GM12878 (cell line): ENCODE measurements around the gene C5orf34. TPM values are rescaled to one million over a fixed set of nuclear protein-coding genes. Genes with fewer than 3 reads are reported as not detected.

Experiments
- E2F4 ChIP-seq: IDR thresholded peaks from 2 replicates; pipeline ENCODE4 v1.6.1; 2012; ENCODE audit warnings: low read depth, low read length, improper control_type of control experiment
- HDAC2 ChIP-seq: fragments of 200-600 bp; sonication (generic); IDR thresholded peaks from 2 replicates; pipeline ENCODE4 v1.6.1; 2017
- HDGF ChIP-seq: fragments of 450-650 bp; IDR thresholded peaks from 2 replicates; pipeline ENCODE4 v1.6.1; 2016; ENCODE audit warnings: antibody characterized with exemption
- IKZF1 ChIP-seq: fragments of 450-650 bp; conservative IDR thresholded peaks from 2 replicates; pipeline ENCODE4 v1.6.1; 2017; ENCODE audit warnings: antibody characterized with exemption, mild to moderate bottlenecking
- IKZF2 ChIP-seq, 2 experiments: fragments of 450-650 bp; IDR thresholded peaks; 2 replicates each; pipeline ENCODE4 v1.6.1; 2017; ENCODE audit warnings: mild to moderate bottlenecking in 2 of 2, moderate library complexity in 2 of 2
- JUND ChIP-seq: IDR thresholded peaks from 2 replicates; pipeline ENCODE4 v1.6.1; 2012; ENCODE audit warnings: low read depth, mild to moderate bottlenecking, low read length, improper control_type of control experiment, moderate library complexity
- KAT2A ChIP-seq: conservative IDR thresholded peaks from 2 replicates; pipeline ENCODE4 v1.6.1; 2011; ENCODE audit warnings: low read depth, low read length; ENCODE audit not compliant: control insufficient read depth
- KLF5 ChIP-seq: fragments of 450-650 bp; IDR thresholded peaks from 2 replicates; pipeline ENCODE4 v1.6.1; 2014; ENCODE audit warnings: mild to moderate bottlenecking; ENCODE audit not compliant: partially characterized antibody
- MTA3 ChIP-seq: IDR thresholded peaks from 2 replicates; pipeline ENCODE4 v1.6.1; 2012; ENCODE audit warnings: low read length, inconsistent platforms, borderline replicate concordance
- NBN ChIP-seq: fragments of 450-650 bp; IDR thresholded peaks from 2 replicates; pipeline ENCODE4 v1.6.1; 2016
- NFXL1 ChIP-seq: fragments of 450-650 bp; IDR thresholded peaks from 2 replicates; pipeline ENCODE4 v1.6.1; 2017; ENCODE audit warnings: antibody characterized with exemption, mild to moderate bottlenecking, borderline replicate concordance
- NR2C2 ChIP-seq: IDR thresholded peaks from 2 replicates; pipeline ENCODE4 v1.6.1; 2011; ENCODE audit warnings: borderline replicate concordance, low read depth; ENCODE audit not compliant: control insufficient read depth, insufficient read length
- NR2F1 ChIP-seq: fragments of 450-650 bp; conservative IDR thresholded peaks from 2 replicates; pipeline ENCODE4 v1.6.1; 2017; ENCODE audit warnings: mild to moderate bottlenecking
- PAX8 ChIP-seq: fragments of 450-650 bp; IDR thresholded peaks from 2 replicates; pipeline ENCODE4 v1.6.1; 2017; ENCODE audit warnings: mild to moderate bottlenecking, moderate library complexity
- POLR2AphosphoS5 ChIP-seq: IDR thresholded peaks from 2 replicates; pipeline ENCODE4 v1.6.1; 2011; ENCODE audit warnings: mild to moderate bottlenecking, low read length, inconsistent platforms
- RB1 ChIP-seq: fragments of 450-650 bp; formaldehyde crosslinking; IDR thresholded peaks from 2 replicates; pipeline ENCODE4 v1.6.1; 2017; ENCODE audit warnings: mild to moderate bottlenecking, borderline replicate concordance
- RCOR1 ChIP-seq: conservative IDR thresholded peaks from 2 replicates; pipeline ENCODE4 v1.6.1; 2012; ENCODE audit warnings: low read depth, low read length, improper control_type of control experiment
- REST ChIP-seq: IDR thresholded peaks from 2 replicates; pipeline ENCODE4 v1.6.1; 2012; ENCODE audit warnings: mild to moderate bottlenecking, low read depth, low read length
- RFX5 ChIP-seq: IDR thresholded peaks from 2 replicates; pipeline ENCODE4 v1.6.1; 2011; ENCODE audit warnings: low read depth, low read length, improper control_type of control experiment
- TAF1 ChIP-seq: IDR thresholded peaks from 2 replicates; pipeline ENCODE4 v1.6.1; 2011; ENCODE audit warnings: mild to moderate bottlenecking, low read depth, low read length, borderline replicate concordance
- TARDBP ChIP-seq: IDR thresholded peaks from 2 replicates; pipeline ENCODE4 v1.6.1; 2016; ENCODE audit warnings: borderline replicate concordance
- ZBTB4 ChIP-seq: fragments of 450-650 bp; formaldehyde crosslinking; IDR thresholded peaks from 2 replicates; pipeline ENCODE4 v1.4.0; 2022; ENCODE audit warnings: mild to moderate bottlenecking, moderate library complexity
- ZNF622 ChIP-seq: fragments of 450-650 bp; IDR thresholded peaks from 2 replicates; pipeline ENCODE4 v1.6.1; 2017; ENCODE audit warnings: mild to moderate bottlenecking, inconsistent platforms
- polyA plus RNA-seq, 11 experiments: library from polyadenylated mRNA; depleted of rRNA in 4 of 11; unstranded in 6 of 11; stranded (reverse) in 5 of 11; fragments of >200 nt; fragmentation: Nextera tagmentation in 4 of 11; fragmentation: Illumina TruSeq in 1 of 11; extraction: Ambion mirVana in 4 of 11; extraction: Trizol in 1 of 11; gene quantifications; 1 replicate in 1 of 11; 2 replicates in 10 of 11; pipeline versions ENCODE4 v1.2.1 to v1.2.3, GENCODE V29; 2011 to 2016; ENCODE audit warnings: inconsistent platforms in 2 of 11, missing spikeins in 2 of 11, low read depth in 1 of 11
- total RNA-seq, 4 experiments: library from RNA; depleted of rRNA in 3 of 4; stranded (reverse); fragments of >200 nt in 3 of 4; fragmentation: Illumina TruSeq in 1 of 4; extraction: Trizol in 1 of 4; gene quantifications; 2 replicates each; pipeline versions ENCODE4 v1.2.1 to v1.2.3, GENCODE V29; 2013 to 2021

Gene C5orf34
- total and polyA plus RNA-seq, 10 of the 15 experiments (the other 5 are each of a cell fraction or from before 2014, with no cell fraction given), result 6.1 to 15.1 (median 10.0) TPM

- TF ChIP-seq TAF1 (peak; percentile 93), IKZF1 (peak; percentile 75), POLR2AphosphoS5 (peak; percentile 93), E2F4 (no peak), RB1 (no peak), ZBTB4 (CRISPR knock-in tag) (no peak), KAT2A (no peak), HDAC2 (no peak), MTA3 (no peak), NR2C2 (no peak), TARDBP (no peak), PAX8 (no peak), RCOR1 (0 out of 2 replicates have a peak, but pooled peaks have one; percentile 39), REST (no peak), NFXL1 (no peak), ZNF622 (no peak), NBN (no peak), NR2F1 (peak; percentile 64; the same call in 1 of the 2 replicates), HDGF (peak; percentile 63), KLF5 (no peak), IKZF2 (IDR thresholded peaks at IDR 0.05) (peak in 1 of 2 experiments; percentile 5; a peak in 2 of 4 replicates), RFX5 (no peak), JUND (0 out of 2 replicates have a peak, but pooled peaks have one; percentile 5)
Measured at GRCh38 chr5:43483298-43484105, 31.4 kb downstream of the C5orf34 start, which contains the start of gene TMEM267 (continued).
